Stimulated activated CD4-positive, alpha-beta T cell treated with anti-CD3 and anti-CD28 coated beads, TNF-alpha, amount 100 ng/mL, for 24 hours (primary cell): ENCODE measurements around the gene TCF25.
A peak's percentile ranks its signal among the peaks of the same experiment; 100 is the strongest.

Experiments used
- DNase-seq, 3 experiments: peaks; one replicate each; pipeline ENCODE4 v3.0.0-alpha.2; 2020; ENCODE audit warnings: low read depth in 3 of 3

Gene TCF25

GRCh38 chr16:89843409-89844350, 29.7 kb upstream of the TCF25 start:
- DNase-seq: no peak

DNA sequence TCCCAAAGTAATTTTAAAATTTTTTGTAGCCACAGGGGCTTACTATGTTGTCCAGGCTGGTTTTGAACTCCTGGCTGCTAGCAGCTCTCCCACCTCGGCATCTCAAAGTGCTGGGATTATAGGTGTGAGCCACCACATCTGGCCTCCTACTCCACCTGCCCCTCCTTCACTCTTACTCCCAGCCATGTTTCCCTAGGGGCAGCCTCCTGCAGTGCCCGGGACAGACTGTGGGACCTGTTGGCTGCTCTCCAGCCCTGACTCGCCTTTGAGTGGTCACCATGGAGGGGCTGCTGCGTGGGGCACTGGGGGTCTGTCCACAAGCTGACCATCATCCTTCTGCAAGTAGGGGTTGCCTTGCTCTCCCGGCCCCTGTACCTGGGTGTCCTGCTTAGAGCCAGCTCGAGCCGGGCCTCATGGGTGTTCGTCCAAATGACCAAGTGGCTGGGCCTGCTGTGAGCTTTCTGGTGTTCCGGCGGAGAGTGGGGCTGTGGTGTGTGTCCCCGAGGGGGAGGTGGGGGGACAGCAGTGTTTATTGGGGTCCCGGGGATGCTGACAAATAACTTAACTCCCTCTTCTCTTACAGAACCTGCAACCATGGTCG, 28.6 kb upstream of the TCF25 start:
- DNase-seq: no peak

DNA sequence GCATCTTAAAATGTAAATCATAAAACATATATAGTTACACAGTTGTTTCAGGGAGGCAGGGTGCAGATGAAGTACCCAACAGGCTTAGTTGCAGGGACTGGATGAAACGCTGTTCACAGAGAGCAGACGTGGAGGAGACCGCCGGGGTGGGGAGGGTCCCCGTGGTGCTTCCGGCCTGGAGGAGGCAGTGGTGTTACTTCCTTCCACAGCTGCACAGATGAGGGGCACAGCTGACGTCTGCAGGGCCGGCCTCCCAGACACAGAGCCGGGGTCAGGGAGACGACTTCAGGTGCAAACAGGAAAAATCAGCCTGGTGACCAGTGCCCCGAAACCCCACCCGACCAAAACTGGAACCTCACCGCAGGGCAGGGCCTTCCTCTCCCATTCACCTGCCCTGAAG, 28.0 kb upstream of the TCF25 start:
- DNase-seq: no peak

DNA sequence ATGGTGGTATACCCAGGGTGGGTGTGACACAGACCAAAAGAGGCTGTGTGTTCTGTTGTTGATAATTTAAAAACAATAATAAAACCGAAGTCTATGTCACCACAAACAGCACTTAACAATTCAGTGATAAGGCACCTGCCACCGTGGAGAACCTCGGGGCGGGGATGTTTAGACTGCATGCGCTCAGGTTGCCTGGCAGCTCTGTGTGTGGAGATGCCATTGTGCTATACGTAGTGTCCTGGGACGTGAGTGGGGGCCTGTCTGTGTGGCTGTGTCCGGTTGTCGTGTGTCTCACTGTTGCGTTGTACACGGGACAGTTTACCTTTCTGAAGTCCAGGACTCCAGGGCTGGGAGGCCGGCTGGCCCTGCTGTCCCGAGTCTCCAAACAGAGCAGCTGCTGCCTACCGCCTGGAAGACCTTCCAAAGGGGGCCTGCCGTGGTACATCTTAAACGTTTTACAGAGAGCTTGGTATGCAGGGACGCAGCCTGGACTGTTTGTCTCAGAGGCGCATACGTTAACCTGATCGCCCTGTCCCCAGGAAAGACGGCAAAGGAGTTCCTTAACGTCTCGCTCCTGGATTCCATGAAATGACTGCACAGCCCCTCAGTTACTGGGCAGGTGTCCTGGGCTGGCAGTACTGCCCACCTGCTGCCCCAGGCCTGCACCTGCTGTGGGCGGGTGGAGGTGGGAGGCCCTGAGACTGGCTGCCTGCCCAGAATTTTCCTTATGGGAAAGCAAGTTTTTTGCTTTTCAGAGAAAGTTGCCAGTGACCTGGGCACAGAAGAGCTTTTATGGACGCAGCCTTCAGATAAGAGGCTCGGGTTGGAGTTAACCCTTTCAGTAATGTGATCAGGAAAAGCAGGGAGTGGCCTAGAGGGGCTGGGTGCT, 26.1 kb upstream of the TCF25 start:
- no peak for DNase-seq

DNA sequence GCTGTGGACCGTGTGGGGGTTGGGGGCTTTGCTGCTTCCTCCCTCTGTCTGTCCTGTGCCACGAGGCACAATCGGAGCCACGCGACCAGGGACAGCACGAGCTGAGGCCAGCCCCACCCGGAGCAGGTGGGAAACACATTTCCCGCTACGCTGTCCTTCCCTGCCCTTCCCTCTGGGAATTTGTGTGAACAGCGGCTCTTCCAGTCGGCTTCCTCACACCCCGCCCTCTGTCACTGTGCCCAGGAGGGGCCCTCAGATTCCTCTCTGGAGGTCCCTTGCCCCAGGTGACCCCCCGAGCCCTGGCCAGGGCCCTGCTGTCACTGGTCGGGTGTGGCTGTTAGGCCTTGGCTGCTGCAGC, 25.5 kb upstream of the TCF25 start:
- DNase-seq: no peak

DNA sequence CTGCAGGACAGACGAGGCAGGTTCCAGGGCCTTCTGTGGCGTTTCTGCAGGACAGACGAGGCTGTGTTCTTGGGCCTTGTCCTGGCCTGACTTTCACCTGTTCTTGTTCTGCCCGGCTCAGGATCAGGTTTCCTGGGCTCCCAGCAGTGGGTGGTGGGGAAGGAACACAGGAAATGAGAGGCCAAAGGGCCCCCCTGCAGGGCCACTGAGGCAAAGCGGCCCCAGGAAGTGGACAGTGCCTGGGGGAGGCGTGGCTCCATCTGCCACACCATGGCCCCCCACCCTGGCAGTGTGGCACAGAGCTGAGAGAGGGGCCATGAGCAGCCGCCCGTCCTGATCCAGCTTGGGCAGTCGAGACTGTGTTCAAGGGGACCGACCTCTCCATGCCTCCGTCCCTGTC, 24.4 kb upstream of the TCF25 start:
- no peak for DNase-seq

GRCh38 chr16:89853306-89853993, 19.9 kb upstream of the TCF25 start:
- no peak for DNase-seq

- DNase-seq: no peak
Observed at GRCh38 chr16:89855301-89855945, 18.0 kb upstream of the TCF25 start.

DNA sequence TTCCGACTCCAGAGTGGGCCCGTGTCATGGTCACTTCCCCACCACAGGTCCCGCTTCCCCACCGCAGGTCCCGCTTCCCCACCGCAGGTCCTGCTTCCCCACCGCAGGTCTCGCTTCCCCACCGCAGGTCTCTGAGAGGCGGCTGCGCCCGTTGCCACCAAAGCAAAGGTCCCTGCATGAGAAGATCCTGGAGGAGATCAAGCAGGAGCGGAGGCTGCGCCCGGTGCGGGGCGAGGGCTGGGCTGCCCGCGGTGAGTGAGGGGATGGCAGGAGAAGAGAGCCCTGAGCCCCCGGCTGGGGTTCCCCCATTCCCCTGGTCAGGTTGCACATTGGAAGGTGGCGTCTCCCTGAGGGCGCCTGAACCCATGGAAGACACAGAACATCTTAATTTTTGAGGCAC, 17.4 kb upstream of the TCF25 start:
- DNase-seq: no peak

GRCh38 chr16:89858973-89859614, 14.3 kb upstream of the TCF25 start:
- no peak for DNase-seq

GRCh38 chr16:89859615-89860007, 13.8 kb upstream of the TCF25 start:
- DNase-seq: no peak

DNA sequence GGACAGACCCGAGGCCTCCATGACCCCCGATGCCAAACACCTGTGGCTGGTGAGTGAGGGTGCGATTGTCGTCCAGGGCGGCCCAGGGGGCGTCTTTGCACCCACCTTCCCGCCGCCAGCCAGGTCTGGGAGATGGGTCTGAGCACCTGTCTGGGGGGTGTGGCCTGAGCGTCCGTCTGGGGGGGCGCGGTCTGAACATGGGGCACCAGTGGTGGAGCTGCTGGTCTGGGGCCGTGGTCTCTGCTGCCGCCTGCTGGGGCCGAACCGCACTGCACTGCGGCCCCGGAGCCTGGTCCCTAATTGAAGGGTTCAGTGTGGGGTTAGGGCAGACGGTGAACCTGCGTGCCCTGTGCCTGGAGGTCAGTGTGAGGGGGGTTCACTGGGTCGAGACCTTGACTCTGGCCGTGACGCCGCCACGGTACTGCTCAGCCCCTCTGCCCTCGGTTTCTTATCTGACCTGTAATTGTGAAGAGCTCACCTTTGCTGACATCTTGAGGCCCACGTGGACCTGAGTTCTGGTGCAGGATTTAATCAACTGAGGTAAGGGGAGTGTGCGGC, 12.6 kb upstream of the TCF25 start:
- DNase-seq: peak; percentile 57 to 76 (median 61)

DNA sequence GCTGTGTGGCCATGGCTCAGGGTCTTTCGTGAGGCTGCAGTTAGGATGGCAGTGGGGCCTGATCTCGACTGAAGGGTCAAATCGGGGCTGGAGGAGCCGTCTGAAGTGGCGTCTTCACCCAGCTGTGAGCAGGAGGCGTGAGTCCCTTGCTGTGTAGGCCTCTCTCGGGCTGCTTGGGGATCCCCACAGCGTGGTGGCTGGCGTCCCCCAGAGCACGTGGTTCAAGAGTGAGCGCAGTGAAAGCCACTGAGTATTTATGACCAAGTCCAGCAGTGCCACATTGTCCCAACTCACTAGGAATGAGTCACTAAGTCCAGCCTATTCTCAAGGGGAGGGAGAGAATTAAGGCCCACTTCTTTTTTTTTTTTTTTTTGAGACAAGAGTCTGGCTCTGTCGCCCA, 11.7 kb upstream of the TCF25 start:
- DNase-seq: no peak

DNA sequence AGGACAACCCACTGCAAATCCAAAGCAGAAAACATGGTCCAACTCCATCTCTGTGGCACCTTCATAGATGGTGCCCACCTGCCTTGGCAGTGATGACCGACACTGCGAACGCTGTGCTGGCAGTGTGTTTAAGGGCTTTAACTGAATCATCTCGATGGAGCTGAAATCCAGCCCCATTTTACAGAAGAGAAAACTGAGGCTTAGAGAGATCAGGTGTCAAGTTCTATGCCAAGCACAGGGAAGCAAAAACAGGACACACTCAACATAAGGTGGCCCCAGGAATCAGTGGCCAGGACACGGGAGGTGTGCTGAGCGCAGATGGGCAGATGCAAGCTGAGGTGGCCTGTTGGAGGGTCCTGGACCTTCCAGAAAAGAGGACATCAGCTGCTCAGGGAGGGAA, 10.7 kb upstream of the TCF25 start:
- no peak for DNase-seq

GRCh38 chr16:89863741-89864526, 9.5 kb upstream of the TCF25 start:
- peak in 1 of 3 experiments; percentile 11 for DNase-seq

DNA sequence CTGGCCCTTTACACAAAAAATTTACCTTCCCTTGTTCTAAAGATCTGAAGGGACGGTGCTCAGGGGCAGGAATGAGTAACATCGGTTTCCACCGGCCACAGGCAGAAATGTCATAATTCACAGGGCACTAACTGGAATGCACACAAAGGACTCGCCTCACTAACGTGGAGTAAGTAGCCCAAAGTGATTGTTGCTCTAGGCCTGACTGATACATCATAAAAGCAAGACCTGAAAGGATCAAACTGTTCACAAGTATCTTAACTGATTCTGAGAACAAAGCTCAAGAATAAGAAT, 8.9 kb upstream of the TCF25 start:
- DNase-seq: no peak

DNA sequence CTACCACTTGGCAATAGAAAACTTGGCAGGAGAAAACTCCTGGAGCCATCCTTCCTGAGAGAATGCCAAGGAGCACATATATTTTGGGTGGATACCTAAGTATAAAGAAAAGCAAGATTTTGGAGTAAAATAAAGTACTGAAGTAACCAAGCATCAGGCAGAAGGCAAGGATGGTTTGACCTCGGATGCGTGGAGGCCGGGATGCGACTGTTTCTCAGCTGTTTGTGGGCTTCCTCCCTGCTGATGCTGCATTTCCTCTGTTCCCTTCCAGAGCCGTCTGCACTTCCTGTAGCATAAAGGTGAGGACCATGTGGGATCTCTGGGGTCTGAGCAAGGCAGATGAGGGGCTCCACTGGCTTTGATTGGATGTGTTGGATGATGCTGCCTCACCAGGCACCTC, 5.5 kb upstream of the TCF25 start:
- DNase-seq: no peak

- no peak for DNase-seq
Observed at GRCh38 chr16:89869911-89870310, 3.5 kb upstream of the TCF25 start.

DNA sequence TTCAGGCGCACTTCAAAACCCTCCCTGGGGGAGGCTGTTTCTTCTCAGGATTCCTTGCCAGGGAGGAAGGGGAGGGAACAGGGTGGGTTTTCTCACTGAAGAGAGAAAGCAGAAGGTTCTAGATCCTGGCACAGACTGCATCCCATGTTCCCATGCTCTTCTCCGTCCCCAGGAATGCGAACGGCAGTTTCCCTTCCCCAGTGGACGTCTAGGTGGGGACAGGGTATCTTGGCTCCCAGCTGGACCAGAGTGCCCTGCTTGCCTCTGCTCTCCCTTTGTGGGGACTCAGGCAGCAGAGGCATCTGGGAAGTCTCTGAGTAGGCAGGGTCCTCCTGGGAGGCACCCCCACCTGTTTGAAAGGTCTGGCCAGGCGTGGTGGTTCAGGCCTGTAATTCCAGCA, 3.0 kb upstream of the TCF25 start:
- DNase-seq: no peak

- no peak for DNase-seq
Observed at GRCh38 chr16:89871895-89872294, 1.5 kb upstream of the TCF25 start.
